GM19025 (cell line): Measurements from ENCODE around the gene SDHB.
"Not testable (repeated sequence)": the region's sequence is repeated elsewhere in the genome, so short reads cannot be mapped to it uniquely, and the experiment has no call there.

Source experiments
- ATAC-seq: cut with Tn5 transposase; IDR thresholded peaks from one replicate; pipeline ENCODE4 v1.9.1; 2021; ENCODE audit warnings: mild to moderate bottlenecking, low read depth, moderate library complexity; ENCODE audit not compliant: unreplicated experiment

The SDHB gene

GRCh38 chr1:17078991-17079868 lies 25.4 kb upstream of the SDHB start:
- ATAC-seq = no peak

GRCh38 chr1:17075470-17076255 lies 21.8 kb upstream of the SDHB start:
- no peak for ATAC-seq

GRCh38 chr1:17071794-17072193 lies 18.0 kb upstream of the SDHB start:
- no peak for ATAC-seq

- ATAC-seq = no peak
These were observed 16.3 kb upstream of the SDHB start for GRCh38 chr1:17070163-17070525.

- no peak for ATAC-seq
These were observed 15.8 kb upstream of the SDHB start for GRCh38 chr1:17069452-17070162.

GRCh38 chr1:17068789-17069188 lies 15.0 kb upstream of the SDHB start:
- ATAC-seq = no peak

GRCh38 chr1:17067465-17068240 lies 13.8 kb upstream of the SDHB start:
- ATAC-seq = no peak

GRCh38 chr1:17067069-17067426 lies 13.2 kb upstream of the SDHB start:
- no peak for ATAC-seq

GRCh38 chr1:17066361-17067068 lies 12.7 kb upstream of the SDHB start:
- ATAC-seq = no peak

GRCh38 chr1:17065666-17066065 lies 11.8 kb upstream of the SDHB start:
- no peak for ATAC-seq

- not testable (repeated sequence) for ATAC-seq
These were observed 8.9 kb upstream of the SDHB start for GRCh38 chr1:17062751-17063150.

- no peak for ATAC-seq
These were observed 8.1 kb upstream of the SDHB start for GRCh38 chr1:17061892-17062291.

- no peak for ATAC-seq
These were observed 7.7 kb upstream of the SDHB start for GRCh38 chr1:17061486-17061885.

- no peak for ATAC-seq
These were observed 6.5 kb upstream of the SDHB start for GRCh38 chr1:17060306-17060749.

GRCh38 chr1:17059391-17060305 lies 5.8 kb upstream of the SDHB start:
- ATAC-seq = no peak

- no peak for ATAC-seq
These were observed 2.7 kb upstream of the SDHB start for GRCh38 chr1:17056551-17056950.

GRCh38 chr1:17055801-17056200 lies 2.0 kb upstream of the SDHB start:
- no peak for ATAC-seq

GRCh38 chr1:17053086-17053684 lies 647 bp downstream of the SDHB start:
- no peak for ATAC-seq
